ENCODE results near the gene RNU1-1. TPM values are rescaled to one million over a fixed set of nuclear protein-coding genes. Genes with fewer than 3 reads are reported as not detected.
A peak's percentile ranks its signal among the peaks of the same experiment; 100 is the strongest.
"Not testable (repeated sequence)": the region's sequence is repeated elsewhere in the genome, so short reads cannot be mapped to it uniquely, and the experiment has no call there.

The RNU1-1 gene
- total and polyA plus RNA-seq, 2 of the 8 experiments (the other 6 are each of a cell fraction or from before 2014, with no cell fraction given), result 145 to 1,303 TPM

DNA sequence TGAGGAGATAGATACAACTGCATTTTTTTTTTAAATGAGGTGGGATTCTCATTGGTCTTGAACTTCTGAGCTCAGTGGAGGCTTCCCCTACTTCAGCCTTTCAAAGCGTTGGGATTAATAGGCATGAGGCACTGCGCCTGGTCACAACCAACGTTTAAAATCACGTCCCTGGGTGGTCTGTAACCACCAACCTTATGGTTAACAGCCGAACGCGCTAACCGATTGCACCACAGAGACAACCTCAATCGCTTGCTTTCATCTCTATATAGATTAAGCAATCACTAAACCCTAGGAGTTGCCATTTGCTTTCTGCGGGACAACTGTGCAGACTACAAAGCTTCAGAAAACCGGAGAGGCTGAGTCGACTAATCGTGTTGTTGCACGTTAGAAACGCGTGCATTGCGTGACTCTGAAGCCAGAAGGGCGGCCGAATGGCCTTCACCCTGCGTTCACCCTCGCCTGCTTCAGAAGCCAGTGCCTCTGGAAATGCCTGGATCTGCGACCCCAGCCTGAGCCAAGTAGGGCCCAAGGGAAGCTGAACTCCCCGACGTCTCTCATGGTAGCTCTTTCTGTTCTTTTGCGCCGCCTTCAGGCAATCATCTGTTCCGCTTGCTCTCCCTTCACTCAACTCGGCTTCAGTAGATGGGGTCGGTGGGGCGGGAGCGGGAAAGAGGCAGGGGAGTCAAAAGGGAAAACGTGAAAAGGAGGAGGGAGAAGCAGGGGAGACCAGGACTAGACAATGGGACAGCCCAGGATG lies 18.3 kb upstream of the RNU1-1 start:
- H3K79me1 ChIP-seq (ENCODE audit: low read depth, low read length); H2AK5ac ChIP-seq (ENCODE audit: low read depth, low read length); H3K9me3 ChIP-seq (ENCODE audit: insufficient read depth in 2 of 2, low read depth in 1 of 2, low read length in 1 of 2); H3K79me2 ChIP-seq (ENCODE audit: control insufficient read depth in 1 of 2, insufficient read depth in 2 of 2, low read length in 2 of 2); H3K9ac ChIP-seq (replicated peaks in 1 of 4; ENCODE audit: extremely low read depth in 1 of 4, low read depth in 3 of 4, low read length in 3 of 4); H3K27ac ChIP-seq (ENCODE audit: low read depth, low read length); H3K23me2 ChIP-seq (ENCODE audit: low read depth, low read length); H3K4ac ChIP-seq (replicated peaks; ENCODE audit: insufficient read length, low read depth, low read length); H3K23ac ChIP-seq (ENCODE audit: insufficient read length); H4K20me1 ChIP-seq (replicated peaks in 1 of 2; ENCODE audit: control insufficient read depth in 1 of 2, insufficient read depth in 2 of 2, low read length in 2 of 2); H3K56ac ChIP-seq (replicated peaks; ENCODE audit: insufficient read length, low read depth, low read length); H2BK12ac ChIP-seq (ENCODE audit: low read depth, low read length); H4K8ac ChIP-seq (ENCODE audit: extremely low read depth, insufficient read depth, low read length); H4K5ac ChIP-seq (ENCODE audit: insufficient read length, low read depth, low read length); H3K14ac ChIP-seq (ENCODE audit: insufficient read length); H2BK15ac ChIP-seq (ENCODE audit: low read length); H3K4me1 ChIP-seq (replicated peaks in 1 of 4; ENCODE audit: control insufficient read depth in 3 of 4, insufficient read depth in 4 of 4, low read length in 3 of 4); H4K91ac ChIP-seq (replicated peaks; ENCODE audit: insufficient read length, low read length); H3K36me3 ChIP-seq (ENCODE audit: control insufficient read depth in 2 of 4, insufficient read depth in 4 of 4, low read length in 3 of 4); H2BK20ac ChIP-seq (ENCODE audit: low read length); H2BK120ac ChIP-seq (replicated peaks; ENCODE audit: low read depth, low read length); H2BK5ac ChIP-seq (ENCODE audit: low read depth, low read length); H3K18ac ChIP-seq (ENCODE audit: extremely low read depth, low read length); CTCF ChIA-PET (ENCODE audit: partially characterized antibody): not testable (repeated sequence)
- H3K4me2 ChIP-seq (ENCODE audit: insufficient read depth in 1 of 2, low read depth in 2 of 2, low read length in 2 of 2), result peak overlapping the region; percentile 59 to 68
- H2AFZ ChIP-seq (ENCODE audit: low read length), result peak overlapping the region; percentile 42
- 20% methylated on average over 21 of the region's 32 CpGs; no CpG with 5 or more reads in 1 of the 2 experiments for WGBS, 2 experiments (ENCODE audit: extremely low coverage in 1 of 2, insufficient coverage in 1 of 2, insufficient read length in 1 of 2, insufficient replicate concordance in 2 of 2, low coverage in 1 of 2, low lambda C conversion rate in 2 of 2, missing lambda C conversion rate in 1 of 2)
- peak overlapping the region in 3 of 4 experiments; percentile 16 to 51 (median 34); a peak in 5 of 8 replicates for H3K4me3 ChIP-seq (ENCODE audit: extremely low read depth in 1 of 4, insufficient read depth in 2 of 4, low read depth in 3 of 4, low read length in 4 of 4)
- DNase-seq (ENCODE audit: low read depth in 1 of 2, low spot score in 2 of 2), result peak in 1 of 2 experiments; percentile 65
- H3K27me3 ChIP-seq (replicated peaks in 1 of 4; ENCODE audit: control insufficient read depth in 3 of 4, extremely low read depth in 1 of 4, insufficient read depth in 3 of 4, low read length in 3 of 4), result peaks cover 1 to 16% (median 10%) of the 10 kb centered on the region in 4 experiments; a peak in 6 of 7 replicates
- POLR2A ChIA-PET (ENCODE audit: partially characterized antibody), result interaction anchor here (0.6 to 1.1 kb wide), 2 partner anchors 88 to 162 kb away, joined by 4 to 5 read pairs; no protein-coding TSS in a partner anchor
- peak; percentile 88 for FAIRE-seq
- TF ChIP-seq CTCF (IDR thresholded peaks at IDR 0.05; ENCODE audit: control extremely low read depth in 1 of 3, insufficient read depth in 1 of 3, low read depth in 1 of 3, low read length in 3 of 3), result peak; percentile 9 to 20 (median 17); a peak in 3 of 4 replicates
- peak; percentile 12 to 13; a peak in 2 of 4 replicates for TF ChIP-seq RAD21 (IDR thresholded peaks at IDR 0.05 in 1 of 2, conservative IDR thresholded peaks at IDR 0.05 in 1 of 2; ENCODE audit: low read depth in 2 of 2, low read length in 2 of 2)

Measured in H1 (cell line).